ENCODE results near the gene ANXA3.
"Not testable (repeated sequence)": the region's sequence is repeated elsewhere in the genome, so short reads cannot be mapped to it uniquely, and the experiment has no call there.

GRCh38 chr4:78598431-78598830 is 46.9 kb downstream of the ANXA3 start:
- not testable (repeated sequence) for TF ChIP-seq EZH2 (IDR thresholded peaks at IDR 0.05; ENCODE audit: borderline replicate concordance, insufficient read depth, low read depth, low read length, poor library complexity, severe bottlenecking); CTCF (IDR thresholded peaks at IDR 0.05)

Data from B cell (primary cell).